ENCODE measurements around the gene MUC22.
A peak's percentile ranks its signal among the peaks of the same experiment; 100 is the strongest.
"Not testable (repeated sequence)": the region's sequence is repeated elsewhere in the genome, so short reads cannot be mapped to it uniquely, and the experiment has no call there.

MUC22 gene

GRCh38 chr6:31038559-31038958 is 28.3 kb downstream of the MUC22 start:
- no peak for DNase-seq (ENCODE audit: low read depth)

- DNase-seq (ENCODE audit: low read depth), result no peak
Measured at GRCh38 chr6:31040801-31041200, 30.5 kb downstream of the MUC22 start.

- DNase-seq (ENCODE audit: low read depth), result no peak
Measured at GRCh38 chr6:31041372-31041974, 31.2 kb downstream of the MUC22 start.

- DNase-seq (ENCODE audit: low read depth), result peak; percentile 13
Measured at GRCh38 chr6:31042806-31043205, 32.5 kb downstream of the MUC22 start.

- no peak for DNase-seq (ENCODE audit: low read depth)
Measured at GRCh38 chr6:31048099-31048498, 37.8 kb downstream of the MUC22 start.

- no peak for DNase-seq (ENCODE audit: low read depth)
Measured at GRCh38 chr6:31049518-31049917, 39.2 kb downstream of the MUC22 start.

- not testable (repeated sequence) for DNase-seq (ENCODE audit: low read depth)
Measured at GRCh38 chr6:31053187-31053586, 42.9 kb downstream of the MUC22 start.

- no peak for DNase-seq (ENCODE audit: low read depth)
Measured at GRCh38 chr6:31053873-31054272, 43.6 kb downstream of the MUC22 start.

GRCh38 chr6:31055441-31055840 is 45.2 kb downstream of the MUC22 start:
- DNase-seq (ENCODE audit: low read depth), result no peak

GRCh38 chr6:31057426-31058003 is 47.2 kb downstream of the MUC22 start:
- no peak for DNase-seq (ENCODE audit: low read depth)

- DNase-seq (ENCODE audit: low read depth), result no peak
Measured at GRCh38 chr6:31058128-31058894, 48.0 kb downstream of the MUC22 start.

GRCh38 chr6:31060145-31060544 is 49.9 kb downstream of the MUC22 start:
- DNase-seq (ENCODE audit: low read depth), result no peak

- no peak for DNase-seq (ENCODE audit: low read depth)
Measured at GRCh38 chr6:31063906-31064435, 53.7 kb downstream of the MUC22 start.

GRCh38 chr6:31065556-31065955 is 55.3 kb downstream of the MUC22 start:
- no peak for DNase-seq (ENCODE audit: low read depth)

GRCh38 chr6:31067028-31067427 is 56.8 kb downstream of the MUC22 start:
- not testable (repeated sequence) for DNase-seq (ENCODE audit: low read depth)

GRCh38 chr6:31067891-31068668 is 57.8 kb downstream of the MUC22 start:
- DNase-seq (ENCODE audit: low read depth), result not testable (repeated sequence)

GRCh38 chr6:31068669-31069340 is 58.5 kb downstream of the MUC22 start:
- DNase-seq (ENCODE audit: low read depth), result peak; percentile 51

- no peak for DNase-seq (ENCODE audit: low read depth)
Measured at GRCh38 chr6:31070711-31071197, 60.5 kb downstream of the MUC22 start.

GRCh38 chr6:31074401-31074800 is 64.1 kb downstream of the MUC22 start:
- DNase-seq (ENCODE audit: low read depth), result no peak

GRCh38 chr6:31075528-31075927 is 65.3 kb downstream of the MUC22 start:
- no peak for DNase-seq (ENCODE audit: low read depth)

GRCh38 chr6:31076611-31077010 is 66.3 kb downstream of the MUC22 start:
- DNase-seq (ENCODE audit: low read depth), result no peak

Measured in activated T-cell treated with anti-CD3 and anti-CD28 coated beads for 24 hours (primary cell).